Activated B cell treated with CpG ODN at 0.5 μM for 24 hours (primary cell): ENCODE measurements around the gene AKAP13. TPM values are rescaled to one million over a fixed set of nuclear protein-coding genes. Genes with fewer than 3 reads are reported as not detected.

Experiments used
- ATAC-seq: fragments of 200-7000 bp; cut with Tn5 transposase; one replicate; pipeline ENCODE4 v1.10.0; 2021; ENCODE audit warnings: low read depth, mild to moderate bottlenecking, moderate library complexity
- CTCF ChIA-PET: fragments of 350-600 bp; sonication (Branson Sonifier 250); formaldehyde crosslinking; loops from one replicate; lab custom pipeline; 2021; ENCODE audit warnings: antibody characterized with exemption; lab: Charles Lee
- POLR2A ChIA-PET: fragments of 350-600 bp; sonication (Branson Sonifier 250); formaldehyde crosslinking; loops from one replicate; lab custom pipeline; 2021; ENCODE audit warnings: antibody characterized with exemption; lab: Charles Lee
- DNase-seq: peaks from one replicate; pipeline ENCODE4 v3.0.0; 2022
- H3K27ac Mint-ChIP-seq: one replicate; pipeline ENCODE4 v1.8.0; 2020; ENCODE audit warnings: mixed read lengths
- H3K27me3 Mint-ChIP-seq: one replicate; pipeline ENCODE4 v1.8.0; 2021; ENCODE audit warnings: mixed read lengths
- H3K36me3 Mint-ChIP-seq: one replicate; pipeline ENCODE4 v1.8.0; 2021; ENCODE audit warnings: low read depth, mixed read lengths
- H3K4me1 Mint-ChIP-seq: one replicate; pipeline ENCODE4 v1.8.0; 2021; ENCODE audit warnings: mixed read lengths
- H3K4me3 Mint-ChIP-seq: one replicate; pipeline ENCODE4 v1.8.0; 2020; ENCODE audit warnings: mild to moderate bottlenecking, mixed read lengths
- H3K9me3 Mint-ChIP-seq: one replicate; pipeline ENCODE4 v1.8.0; 2020; ENCODE audit warnings: mixed read lengths
- intact Hi-C: fragments of 100-400 bp; cut with micrococcal nuclease; formaldehyde crosslinking; loops from one replicate; pipeline ENCODE4 v1.15.1; 2024
- total RNA-seq: library from RNA; stranded (reverse); gene quantifications from 2 replicates; pipeline ENCODE4 v1.2.3, GENCODE V29; 2022
- TF ChIP-seq, protein P1 (sequence below): fragments of 200-600 bp; IDR thresholded peaks from one replicate; pipeline ENCODE4 v1.8.0; 2022; ENCODE audit warnings: antibody characterized with exemption, mild to moderate bottlenecking

AKAP13 gene
- total RNA-seq, 1 donor from 2014 or later, result 290 TPM

GRCh38 chr15:85455891-85456290 lies 75.5 kb downstream of the AKAP13 start:
- TF ChIP-seq, protein P1, sequence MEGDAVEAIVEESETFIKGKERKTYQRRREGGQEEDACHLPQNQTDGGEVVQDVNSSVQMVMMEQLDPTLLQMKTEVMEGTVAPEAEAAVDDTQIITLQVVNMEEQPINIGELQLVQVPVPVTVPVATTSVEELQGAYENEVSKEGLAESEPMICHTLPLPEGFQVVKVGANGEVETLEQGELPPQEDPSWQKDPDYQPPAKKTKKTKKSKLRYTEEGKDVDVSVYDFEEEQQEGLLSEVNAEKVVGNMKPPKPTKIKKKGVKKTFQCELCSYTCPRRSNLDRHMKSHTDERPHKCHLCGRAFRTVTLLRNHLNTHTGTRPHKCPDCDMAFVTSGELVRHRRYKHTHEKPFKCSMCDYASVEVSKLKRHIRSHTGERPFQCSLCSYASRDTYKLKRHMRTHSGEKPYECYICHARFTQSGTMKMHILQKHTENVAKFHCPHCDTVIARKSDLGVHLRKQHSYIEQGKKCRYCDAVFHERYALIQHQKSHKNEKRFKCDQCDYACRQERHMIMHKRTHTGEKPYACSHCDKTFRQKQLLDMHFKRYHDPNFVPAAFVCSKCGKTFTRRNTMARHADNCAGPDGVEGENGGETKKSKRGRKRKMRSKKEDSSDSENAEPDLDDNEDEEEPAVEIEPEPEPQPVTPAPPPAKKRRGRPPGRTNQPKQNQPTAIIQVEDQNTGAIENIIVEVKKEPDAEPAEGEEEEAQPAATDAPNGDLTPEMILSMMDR, result no peak
- H3K4me3 Mint-ChIP-seq, result no peak overlapping the region
- ChIA-PET POLR2A (interaction anchor here (2.5 kb wide), 1 partner anchor 42 kb away, joined by 10 read pairs; no protein-coding TSS in a partner anchor), CTCF (interaction anchor here (0.8 kb wide), 1 partner anchor 30 kb away, joined by 3 read pairs; no protein-coding TSS in a partner anchor)
- intact Hi-C loops, result loop anchor here (2.0 kb wide), 2 partner anchors 19 to 137 kb away; no protein-coding TSS in a partner anchor
- DNase-seq, result no peak
- ATAC-seq, result no peak
- H3K36me3 Mint-ChIP-seq, result peaks cover 7% of the 10 kb centered on the region
- H3K4me1 Mint-ChIP-seq, result peaks cover 91% of the 10 kb centered on the region
- H3K27me3 Mint-ChIP-seq, result no peaks in the 10 kb centered on the region
- H3K9me3 Mint-ChIP-seq, result peaks cover 6% of the 10 kb centered on the region
- peak overlapping the region; percentile 56 for H3K27ac Mint-ChIP-seq

DNA sequence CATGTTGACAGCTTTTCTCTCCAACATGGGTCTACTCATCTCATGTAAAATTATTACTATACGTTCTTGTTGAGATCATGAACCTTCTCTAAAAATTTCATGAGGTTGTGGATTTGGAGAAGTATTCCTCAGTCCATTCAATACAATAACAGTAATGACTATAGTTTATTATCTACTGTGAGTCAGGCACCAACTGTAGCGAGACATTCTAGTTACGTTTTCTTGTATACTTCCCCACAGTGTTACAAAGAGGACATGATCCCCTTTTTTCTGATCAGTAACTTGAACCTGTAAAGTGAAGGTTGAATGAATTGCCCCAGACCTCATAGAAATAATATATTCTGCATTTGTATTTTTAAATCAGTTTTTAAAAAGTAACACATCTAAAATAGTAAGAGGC lies 76.4 kb downstream of the AKAP13 start:
- Mint-ChIP-seq H3K4me1 (peaks cover 90% of the 10 kb centered on the region), H3K27me3 (no peaks in the 10 kb centered on the region), H3K9me3 (no peaks in the 10 kb centered on the region), H3K4me3 (no peak overlapping the region), H3K36me3 (peaks cover 2% of the 10 kb centered on the region), H3K27ac (peak overlapping the region; percentile 88)
- CTCF ChIA-PET, result interaction anchor here (1.3 kb wide), 1 partner anchor 43 kb away, joined by 4 read pairs; no protein-coding TSS in a partner anchor
- TF ChIP-seq, protein P1, result no peak
- DNase-seq (no peak), ATAC-seq (peak; percentile 69)
- intact Hi-C loops, result loop anchor here (1.0 to 2.0 kb wide), 5 partner anchors 13 to 138 kb away; no protein-coding TSS in a partner anchor
- POLR2A ChIA-PET, result interaction anchor here (0.5 to 2.5 kb wide), 9 partner anchors 13 to 702 kb away, joined by 3 to 12 read pairs (median 7); partner anchors contain the start of gene AKAP13

DNA sequence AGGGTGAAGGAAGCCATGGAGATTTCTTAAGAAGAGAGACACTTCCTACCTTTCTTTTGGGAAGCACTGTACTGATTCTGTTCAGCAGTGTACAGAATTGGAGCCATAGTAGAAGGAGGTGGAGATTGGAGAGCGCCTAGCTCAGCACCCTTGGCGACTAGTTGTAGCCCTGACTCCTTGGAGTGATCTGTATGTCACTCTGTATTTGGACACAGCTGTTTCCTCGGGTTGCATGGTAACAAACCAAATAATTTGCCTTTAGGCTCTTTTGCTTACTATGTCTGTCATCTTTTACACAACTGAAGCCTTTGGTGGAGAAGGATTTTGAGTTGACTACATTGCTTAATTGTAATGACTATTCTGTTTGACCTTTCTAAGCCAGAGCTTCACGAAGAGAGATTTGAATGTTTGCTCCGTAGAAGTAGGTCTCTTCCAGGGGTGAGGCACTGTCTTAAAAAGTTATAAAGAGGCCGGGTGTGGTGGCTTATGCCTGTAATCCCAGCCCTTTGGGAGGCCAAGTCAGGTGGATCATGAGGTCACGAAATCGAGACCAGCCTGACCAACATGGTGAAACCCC lies 77.1 kb downstream of the AKAP13 start:
- Mint-ChIP-seq H3K9me3 (no peaks in the 10 kb centered on the region), H3K27ac (peak overlapping the region; percentile 88), H3K36me3 (peaks cover 7% of the 10 kb centered on the region), H3K4me3 (peak overlapping the region; percentile 61), H3K4me1 (peaks cover 90% of the 10 kb centered on the region), H3K27me3 (no peaks in the 10 kb centered on the region)
- CTCF ChIA-PET, result interaction anchor here (1.3 kb wide), 1 partner anchor 43 kb away, joined by 4 read pairs; no protein-coding TSS in a partner anchor
- peak; percentile 75 for ATAC-seq
- TF ChIP-seq, protein P1, result no peak
- intact Hi-C loops, result loop anchor here (1.0 to 2.0 kb wide), 5 partner anchors 14 to 139 kb away; no protein-coding TSS in a partner anchor
- POLR2A ChIA-PET, result interaction anchor here (0.5 to 2.5 kb wide), 8 partner anchors 26 to 145 kb away, joined by 3 to 12 read pairs (median 4); partner anchors contain the start of gene AKAP13
- DNase-seq, result no peak

DNA sequence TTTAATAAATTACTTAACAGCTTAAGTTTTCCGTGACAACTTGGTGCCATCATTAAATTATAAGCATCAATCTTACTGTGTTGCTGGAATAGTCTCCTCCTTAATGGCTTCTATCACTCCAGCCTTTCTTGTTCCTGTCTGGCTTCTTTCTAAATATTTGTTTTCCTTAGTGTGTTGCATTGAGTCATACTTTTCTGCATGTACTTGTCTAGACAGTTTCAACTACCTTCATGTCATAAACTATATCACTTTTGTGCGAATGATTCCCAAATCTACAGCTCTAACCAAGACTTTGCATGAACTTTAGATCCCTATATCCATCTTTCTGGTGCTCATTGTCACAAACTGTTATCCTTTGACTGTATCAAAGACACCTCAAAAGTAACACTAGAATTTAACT lies 78.4 kb downstream of the AKAP13 start:
- no peaks in the 10 kb centered on the region for H3K27me3 Mint-ChIP-seq
- no peak overlapping the region for H3K4me3 Mint-ChIP-seq
- TF ChIP-seq, protein P1, result no peak
- peaks cover 7% of the 10 kb centered on the region for H3K36me3 Mint-ChIP-seq
- H3K9me3 Mint-ChIP-seq, result no peaks in the 10 kb centered on the region
- no peak overlapping the region for H3K27ac Mint-ChIP-seq
- POLR2A ChIA-PET, result interaction anchor here (0.6 to 1.5 kb wide), 3 partner anchors 68 to 152 kb away, joined by 3 to 4 read pairs (median 3); no protein-coding TSS in a partner anchor
- peaks cover 86% of the 10 kb centered on the region for H3K4me1 Mint-ChIP-seq
- ATAC-seq (no peak), DNase-seq (no peak)
- CTCF ChIA-PET, result no interaction called here
- intact Hi-C loops, result no loop called here

- Mint-ChIP-seq H3K36me3 (peaks cover 7% of the 10 kb centered on the region), H3K27ac (no peak overlapping the region), H3K4me1 (peaks cover 69% of the 10 kb centered on the region), H3K9me3 (no peaks in the 10 kb centered on the region), H3K4me3 (no peak overlapping the region), H3K27me3 (no peaks in the 10 kb centered on the region)
- DNase-seq (no peak), ATAC-seq (no peak)
- intact Hi-C loops, result no loop called here
- TF ChIP-seq, protein P1, result no peak
- CTCF ChIA-PET, result no interaction called here
- POLR2A ChIA-PET, result no interaction called here
Measured at GRCh38 chr15:85462029-85462428, 81.6 kb downstream of the AKAP13 start.
